MG63 (cell line): ENCODE measurements around the gene KLK10. TPM values are rescaled to one million over a fixed set of nuclear protein-coding genes. Genes with fewer than 3 reads are reported as not detected.
A peak's percentile ranks its signal among the peaks of the same experiment; 100 is the strongest.

Source experiments
- DNase-seq: peaks from one replicate; pipeline ENCODE4 v3.0.0-alpha.2; 2020
- H3K27me3 ChIP-seq: fragments of 250-450 bp; sonication (Bioruptor Pico); 2 replicates; pipeline ENCODE4 v1.5.1; 2020; ENCODE audit warnings: mild to moderate bottlenecking, moderate library complexity
- H3K36me3 ChIP-seq: fragments of 250-450 bp; sonication (Bioruptor Pico); 2 replicates; pipeline ENCODE4 v1.5.1; 2020; ENCODE audit warnings: mild to moderate bottlenecking, moderate library complexity
- H3K4me3 ChIP-seq: fragments of 250-450 bp; sonication (Bioruptor Pico); 2 replicates; pipeline ENCODE4 v1.5.1; 2020; ENCODE audit warnings: mild to moderate bottlenecking, moderate library complexity
- H3K9me3 ChIP-seq: fragments of 250-450 bp; sonication (Bioruptor Pico); 2 replicates; pipeline ENCODE4 v1.5.1; 2020; ENCODE audit warnings: mild to moderate bottlenecking, moderate library complexity
- total RNA-seq: library from RNA; depleted of rRNA; stranded (reverse); fragments of >200 nt; shearing (Covaris generic); gene quantifications from 2 replicates; pipeline ENCODE4 v1.2.3, GENCODE V29; 2014; ENCODE audit warnings: low replicate concordance

KLK10 gene
- total RNA-seq, 1 experiment from 2014 or later: 1.5 TPM

- no peaks in the 10 kb centered on the region for H3K9me3 ChIP-seq
- no peaks in the 10 kb centered on the region for H3K36me3 ChIP-seq
- no peak for DNase-seq
- H3K4me3 ChIP-seq: no peak overlapping the region
- H3K27me3 ChIP-seq: 0 out of 2 replicates have a peak, but pooled peaks cover 4% of the 10 kb centered on the region
These were observed 11.8 kb upstream of the KLK10 start for GRCh38 chr19:51031220-51031879.

- no peaks in the 10 kb centered on the region for H3K9me3 ChIP-seq
- DNase-seq: no peak
- H3K27me3 ChIP-seq: 0 out of 2 replicates have a peak, but pooled peaks cover 4% of the 10 kb centered on the region
- no peaks in the 10 kb centered on the region for H3K36me3 ChIP-seq
- no peak overlapping the region for H3K4me3 ChIP-seq
These were observed 11.1 kb upstream of the KLK10 start for GRCh38 chr19:51030631-51031030.

GRCh38 chr19:51029718-51030117 lies 10.2 kb upstream of the KLK10 start:
- Histone ChIP-seq H3K4me3 (no peak overlapping the region), H3K27me3 (peaks cover 3% of the 10 kb centered on the region; the same call in 1 of the 2 replicates), H3K36me3 (no peaks in the 10 kb centered on the region), H3K9me3 (no peaks in the 10 kb centered on the region)
- DNase-seq: no peak

- no peaks in the 10 kb centered on the region for H3K36me3 ChIP-seq
- no peak for DNase-seq
- H3K27me3 ChIP-seq: peaks cover 17% of the 10 kb centered on the region
- H3K4me3 ChIP-seq: no peak overlapping the region
- H3K9me3 ChIP-seq: no peaks in the 10 kb centered on the region
These were observed 8.4 kb upstream of the KLK10 start for GRCh38 chr19:51027873-51028272.

GRCh38 chr19:51027126-51027806 lies 7.8 kb upstream of the KLK10 start:
- no peaks in the 10 kb centered on the region for H3K36me3 ChIP-seq
- peaks cover 23% of the 10 kb centered on the region for H3K27me3 ChIP-seq
- H3K9me3 ChIP-seq: no peaks in the 10 kb centered on the region
- H3K4me3 ChIP-seq: no peak overlapping the region
- no peak for DNase-seq

- no peaks in the 10 kb centered on the region for H3K9me3 ChIP-seq
- no peak within 1 kb of the TSS for H3K4me3 ChIP-seq
- H3K36me3 ChIP-seq: no peaks in the 10 kb centered on the region
- H3K27me3 ChIP-seq: peaks cover 28% of the 10 kb centered on the region
- no peak for DNase-seq
These were observed 7.0 kb upstream of the KLK10 start, which contains the start of gene KLK11 for GRCh38 chr19:51026554-51026831. KLK11 (minus strand) TSS chr19:51026616; CDS start chr19:51025631, 985 bp downstream.

- Histone ChIP-seq H3K9me3 (no peaks in the 10 kb centered on the region), H3K27me3 (peaks cover 28% of the 10 kb centered on the region), H3K4me3 (no peak overlapping the region), H3K36me3 (no peaks in the 10 kb centered on the region)
- no peak for DNase-seq
These were observed 6.5 kb upstream of the KLK10 start for GRCh38 chr19:51025809-51026553.

GRCh38 chr19:51025401-51025800 lies 5.9 kb upstream of the KLK10 start:
- H3K27me3 ChIP-seq: peaks cover 28% of the 10 kb centered on the region
- H3K4me3 ChIP-seq: no peak overlapping the region
- H3K36me3 ChIP-seq: no peaks in the 10 kb centered on the region
- DNase-seq: no peak
- no peaks in the 10 kb centered on the region for H3K9me3 ChIP-seq

- Histone ChIP-seq H3K36me3 (no peaks in the 10 kb centered on the region), H3K27me3 (peaks cover 28% of the 10 kb centered on the region), H3K9me3 (no peaks in the 10 kb centered on the region), H3K4me3 (no peak overlapping the region)
- DNase-seq: no peak
These were observed 5.4 kb upstream of the KLK10 start for GRCh38 chr19:51024924-51025323.

- DNase-seq: no peak
- no peaks in the 10 kb centered on the region for H3K36me3 ChIP-seq
- no peaks in the 10 kb centered on the region for H3K9me3 ChIP-seq
- no peak overlapping the region for H3K4me3 ChIP-seq
- peaks cover 32% of the 10 kb centered on the region for H3K27me3 ChIP-seq
These were observed 4.4 kb upstream of the KLK10 start for GRCh38 chr19:51023946-51024345.

- Histone ChIP-seq H3K36me3 (no peaks in the 10 kb centered on the region), H3K27me3 (peaks cover 42% of the 10 kb centered on the region), H3K4me3 (no peak overlapping the region), H3K9me3 (no peaks in the 10 kb centered on the region; the same call in 1 of the 2 replicates)
- DNase-seq: no peak
These were observed 3.0 kb upstream of the KLK10 start for GRCh38 chr19:51022526-51022925.

GRCh38 chr19:51020988-51021651 lies 1.6 kb upstream of the KLK10 start:
- Histone ChIP-seq H3K36me3 (no peaks in the 10 kb centered on the region), H3K4me3 (no peak overlapping the region), H3K27me3 (peaks cover 48% of the 10 kb centered on the region), H3K9me3 (no peaks in the 10 kb centered on the region; the same call in 1 of the 2 replicates)
- DNase-seq: peak; percentile 26

GRCh38 chr19:51018745-51019543 lies 565 bp downstream of the KLK10 start:
- Histone ChIP-seq H3K36me3 (no peaks in the 10 kb centered on the region), H3K9me3 (no peaks in the 10 kb centered on the region; the same call in 1 of the 2 replicates), H3K4me3 (peak overlapping the region; percentile 10), H3K27me3 (peaks cover 40% of the 10 kb centered on the region)
- peak; percentile 15 for DNase-seq

GRCh38 chr19:51016798-51017683 lies 2.5 kb downstream of the KLK10 start:
- peaks cover 22% of the 10 kb centered on the region for H3K27me3 ChIP-seq
- H3K9me3 ChIP-seq: no peaks in the 10 kb centered on the region; the same call in 1 of the 2 replicates
- H3K36me3 ChIP-seq: no peaks in the 10 kb centered on the region
- DNase-seq: peak; percentile 76
- H3K4me3 ChIP-seq: peak overlapping the region; percentile 38

- Histone ChIP-seq H3K36me3 (no peaks in the 10 kb centered on the region), H3K9me3 (no peaks in the 10 kb centered on the region; the same call in 1 of the 2 replicates), H3K27me3 (peaks cover 22% of the 10 kb centered on the region), H3K4me3 (no peak overlapping the region)
- no peak for DNase-seq
These were observed 3.7 kb downstream of the KLK10 start for GRCh38 chr19:51015691-51016267.
